Caco-2 (cell line): Measurements from ENCODE around the gene TRIM16. TPM values are rescaled to one million over a fixed set of nuclear protein-coding genes. Genes with fewer than 3 reads are reported as not detected.
"Not testable (repeated sequence)": the region's sequence is repeated elsewhere in the genome, so short reads cannot be mapped to it uniquely, and the experiment has no call there.

Experiments
- BruUV-seq: library from RNA; stranded (reverse); fragments of 400-500 nt; replicated peaks from 2 replicates; lab custom pipeline; 2021; lab: Mats Ljungman, UMichigan
- CTCF ChIA-PET: fragments of 300-600 bp; sonication (Branson Sonifier 250); formaldehyde crosslinking; loops from one replicate; lab custom pipeline; 2022; ENCODE audit warnings: antibody characterized with exemption; lab: Charles Lee
- POLR2A ChIA-PET: fragments of 300-600 bp; sonication (Branson Sonifier 250); formaldehyde crosslinking; loops from one replicate; lab custom pipeline; 2022; ENCODE audit warnings: antibody characterized with exemption; lab: Charles Lee
- DNase-seq, 2 experiments: peaks; one replicate each; pipeline versions ENCODE4 v3.0.0 to v3.0.0-alpha.2; 2020 to 2022
- H3K27me3 ChIP-seq: replicated peaks from 2 replicates; pipeline ENCODE4 v1.6.0; 2011; ENCODE audit warnings: low read length; ENCODE audit not compliant: control insufficient read depth, insufficient read depth
- H3K36me3 ChIP-seq: 2 replicates; pipeline ENCODE4 v1.5.1; 2011; ENCODE audit warnings: low read length; ENCODE audit not compliant: control insufficient read depth, insufficient read depth
- H3K4me1 ChIP-seq: fragments of 250-450 bp; sonication (Bioruptor Pico); 2 replicates; pipeline ENCODE4 v1.5.1; 2020; ENCODE audit warnings: mild to moderate bottlenecking
- H3K4me3 ChIP-seq: 2 replicates; pipeline ENCODE4 v1.5.1; 2011; ENCODE audit warnings: low read depth, mild to moderate bottlenecking, control low read depth, low read length
- H3K9me3 ChIP-seq: fragments of 250-450 bp; sonication (Bioruptor Pico); 2 replicates; pipeline ENCODE4 v1.5.1; 2020; ENCODE audit warnings: mild to moderate bottlenecking, moderate library complexity
- H3K27ac Mint-ChIP-seq: one replicate; pipeline ENCODE4 v1.8.0; 2022; ENCODE audit warnings: mixed read lengths; ENCODE audit not compliant: unreplicated experiment
- H3K27me3 Mint-ChIP-seq: one replicate; pipeline ENCODE4 v1.8.0; 2022; ENCODE audit warnings: mixed read lengths; ENCODE audit not compliant: insufficient read depth, unreplicated experiment
- H3K36me3 Mint-ChIP-seq: one replicate; pipeline ENCODE4 v1.8.0; 2022; ENCODE audit warnings: mild to moderate bottlenecking, mixed read lengths; ENCODE audit not compliant: insufficient read depth, unreplicated experiment
- H3K4me1 Mint-ChIP-seq: one replicate; pipeline ENCODE4 v1.8.0; 2022; ENCODE audit warnings: low read depth, mixed read lengths; ENCODE audit not compliant: unreplicated experiment
- H3K4me3 Mint-ChIP-seq: one replicate; pipeline ENCODE4 v1.8.0; 2022; ENCODE audit warnings: mild to moderate bottlenecking, moderate library complexity, mixed read lengths; ENCODE audit not compliant: unreplicated experiment
- H3K9me3 Mint-ChIP-seq: one replicate; pipeline ENCODE4 v1.8.0; 2022; ENCODE audit warnings: mixed read lengths; ENCODE audit not compliant: unreplicated experiment
- intact Hi-C: fragments of 100-400 bp; cut with micrococcal nuclease; formaldehyde crosslinking; loops from one replicate; pipeline ENCODE4 v1.10.0; 2022; ENCODE audit not compliant: unreplicated experiment
- total RNA-seq: library from RNA; stranded (reverse); gene quantifications from 2 replicates; pipeline ENCODE4 v1.2.3, GENCODE V29; 2022
- TF ChIP-seq, protein P1 (sequence below), 2 experiments: fragments of 200-600 bp in 1 of 2; IDR thresholded peaks; 1 replicate in 1 of 2; 2 replicates in 1 of 2; pipeline versions ENCODE4 v1.5.1 to v1.8.0; 2011 to 2022; ENCODE audit warnings: antibody characterized with exemption in 1 of 2, control low read depth in 1 of 2, inconsistent platforms in 1 of 2, low read depth in 1 of 2, low read length in 1 of 2, mild to moderate bottlenecking in 1 of 2, moderate library complexity in 1 of 2; ENCODE audit not compliant: insufficient read depth in 1 of 2, severe bottlenecking in 1 of 2, unreplicated experiment in 1 of 2

Gene TRIM16
- total RNA-seq, 1 experiment from 2014 or later, result 12.4 TPM

DNA sequence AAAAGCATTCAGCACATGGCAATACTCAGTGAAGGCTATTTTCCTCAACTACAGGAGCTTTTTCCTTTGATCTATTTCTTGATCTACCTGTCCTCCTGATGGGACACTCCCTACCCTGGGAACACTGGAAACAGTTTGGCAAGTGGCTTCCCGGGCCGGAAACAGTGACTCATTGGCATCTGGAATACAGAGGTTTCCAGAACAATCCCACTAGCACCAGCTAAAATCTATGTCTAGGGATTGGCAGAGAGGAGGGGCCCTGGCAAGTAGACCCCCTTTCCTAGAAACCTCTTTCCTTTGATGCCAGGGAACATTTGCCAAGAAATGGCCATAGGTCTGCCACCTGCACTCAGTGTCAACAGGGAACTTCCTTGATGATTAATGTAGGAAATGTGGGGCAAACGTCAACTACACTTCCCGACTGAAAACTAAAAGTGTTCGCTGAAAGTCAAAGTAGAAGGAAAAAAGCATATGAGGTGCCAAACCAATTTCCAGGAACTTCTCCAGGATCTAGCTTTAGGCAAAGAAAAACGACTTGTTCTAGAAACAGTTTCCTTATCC lies 34.2 kb downstream of the TRIM16 start:
- Histone ChIP-seq H3K4me1 (peaks cover 10% of the 10 kb centered on the region), H3K9me3 (no peaks in the 10 kb centered on the region), H3K27me3 (no peaks in the 10 kb centered on the region), H3K4me3 (peak overlapping the region; percentile 14), H3K36me3 (no peaks in the 10 kb centered on the region)
- ChIA-PET CTCF (no interaction called here), POLR2A (no interaction called here)
- Mint-ChIP-seq H3K36me3 (no peaks in the 10 kb centered on the region), H3K27me3 (no peaks in the 10 kb centered on the region), H3K4me3 (peak overlapping the region; percentile 78), H3K27ac (no peak overlapping the region), H3K9me3 (no peaks in the 10 kb centered on the region), H3K4me1 (peaks cover 19% of the 10 kb centered on the region)
- TF ChIP-seq, protein P1, sequence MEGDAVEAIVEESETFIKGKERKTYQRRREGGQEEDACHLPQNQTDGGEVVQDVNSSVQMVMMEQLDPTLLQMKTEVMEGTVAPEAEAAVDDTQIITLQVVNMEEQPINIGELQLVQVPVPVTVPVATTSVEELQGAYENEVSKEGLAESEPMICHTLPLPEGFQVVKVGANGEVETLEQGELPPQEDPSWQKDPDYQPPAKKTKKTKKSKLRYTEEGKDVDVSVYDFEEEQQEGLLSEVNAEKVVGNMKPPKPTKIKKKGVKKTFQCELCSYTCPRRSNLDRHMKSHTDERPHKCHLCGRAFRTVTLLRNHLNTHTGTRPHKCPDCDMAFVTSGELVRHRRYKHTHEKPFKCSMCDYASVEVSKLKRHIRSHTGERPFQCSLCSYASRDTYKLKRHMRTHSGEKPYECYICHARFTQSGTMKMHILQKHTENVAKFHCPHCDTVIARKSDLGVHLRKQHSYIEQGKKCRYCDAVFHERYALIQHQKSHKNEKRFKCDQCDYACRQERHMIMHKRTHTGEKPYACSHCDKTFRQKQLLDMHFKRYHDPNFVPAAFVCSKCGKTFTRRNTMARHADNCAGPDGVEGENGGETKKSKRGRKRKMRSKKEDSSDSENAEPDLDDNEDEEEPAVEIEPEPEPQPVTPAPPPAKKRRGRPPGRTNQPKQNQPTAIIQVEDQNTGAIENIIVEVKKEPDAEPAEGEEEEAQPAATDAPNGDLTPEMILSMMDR (IDR thresholded peaks at IDR 0.05; ENCODE audit: insufficient read depth in 1 of 2, low read depth in 1 of 2, low read length in 1 of 2, severe bottlenecking in 1 of 2, unreplicated experiment in 1 of 2), result no peak
- DNase-seq, result no peak
- BruUV-seq, result no TSS peak
- intact Hi-C loops, result no loop called here

DNA sequence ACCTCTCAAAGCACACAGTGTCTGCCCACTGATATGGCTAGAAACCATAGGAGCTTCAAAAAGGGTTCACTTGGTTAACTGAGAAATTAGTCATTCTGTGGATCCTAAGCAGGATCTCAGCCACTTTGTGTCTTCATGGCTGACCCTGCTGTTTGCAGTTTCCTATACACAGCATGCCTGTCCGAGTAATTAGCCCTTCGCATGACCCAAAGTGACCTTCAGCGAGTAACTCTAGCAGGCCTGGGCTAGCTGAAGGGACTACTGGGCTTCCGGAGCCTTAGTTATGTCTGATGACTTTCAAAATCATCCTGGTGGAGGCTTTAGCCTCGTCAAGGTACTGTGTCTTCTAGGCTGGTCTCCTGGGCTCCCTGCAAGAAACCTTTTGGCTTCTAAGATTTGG lies 35.7 kb downstream of the TRIM16 start:
- Mint-ChIP-seq H3K27me3 (no peaks in the 10 kb centered on the region), H3K4me1 (peaks cover 13% of the 10 kb centered on the region), H3K4me3 (peak overlapping the region; percentile 21), H3K36me3 (no peaks in the 10 kb centered on the region), H3K9me3 (no peaks in the 10 kb centered on the region), H3K27ac (no peak overlapping the region)
- BruUV-seq, result no TSS peak
- no peak for DNase-seq
- Histone ChIP-seq H3K9me3 (no peaks in the 10 kb centered on the region), H3K27me3 (no peaks in the 10 kb centered on the region), H3K4me3 (no peak overlapping the region), H3K4me1 (no peaks in the 10 kb centered on the region; the same call in 1 of the 2 replicates), H3K36me3 (no peaks in the 10 kb centered on the region)
- intact Hi-C loops, result no loop called here
- TF ChIP-seq, protein P1 (IDR thresholded peaks at IDR 0.05; ENCODE audit: insufficient read depth in 1 of 2, low read depth in 1 of 2, low read length in 1 of 2, severe bottlenecking in 1 of 2, unreplicated experiment in 1 of 2), result no peak
- ChIA-PET POLR2A (no interaction called here), CTCF (no interaction called here)

DNA sequence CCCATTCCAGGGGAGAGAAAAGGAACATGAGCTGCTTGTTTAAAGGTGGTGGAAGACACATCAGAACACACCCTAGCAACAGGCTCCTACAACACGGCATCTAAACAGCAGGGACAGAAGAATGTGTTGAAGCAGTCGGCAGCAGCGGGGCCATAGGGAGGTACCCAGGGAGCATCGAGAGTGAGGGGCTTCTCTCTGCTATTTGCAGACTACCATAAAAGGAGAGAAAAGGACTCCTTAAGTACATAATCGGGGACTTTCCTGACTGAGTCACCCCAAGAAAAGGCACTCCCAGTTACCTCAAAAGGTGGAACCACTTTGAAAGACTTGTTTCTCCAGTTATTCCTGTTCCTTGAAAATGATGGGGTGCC lies 38.2 kb downstream of the TRIM16 start:
- H3K36me3 Mint-ChIP-seq, H3K9me3 ChIP-seq, H3K27me3 Mint-ChIP-seq, H3K9me3 Mint-ChIP-seq, intact Hi-C loops, H3K4me1 Mint-ChIP-seq, BruUV-seq, H3K27me3 ChIP-seq, H3K4me1 ChIP-seq, H3K36me3 ChIP-seq, CTCF ChIA-PET, H3K4me3 ChIP-seq: not testable (repeated sequence)
- Mint-ChIP-seq H3K27ac (peak overlapping the region; percentile 97), H3K4me3 (peak overlapping the region; percentile 45)
- peak; percentile 43 to 51 for DNase-seq
- POLR2A ChIA-PET, result interaction anchor here (0.6 kb wide), 1 partner anchor 26 kb away, joined by 3 read pairs; no protein-coding TSS in a partner anchor

DNA sequence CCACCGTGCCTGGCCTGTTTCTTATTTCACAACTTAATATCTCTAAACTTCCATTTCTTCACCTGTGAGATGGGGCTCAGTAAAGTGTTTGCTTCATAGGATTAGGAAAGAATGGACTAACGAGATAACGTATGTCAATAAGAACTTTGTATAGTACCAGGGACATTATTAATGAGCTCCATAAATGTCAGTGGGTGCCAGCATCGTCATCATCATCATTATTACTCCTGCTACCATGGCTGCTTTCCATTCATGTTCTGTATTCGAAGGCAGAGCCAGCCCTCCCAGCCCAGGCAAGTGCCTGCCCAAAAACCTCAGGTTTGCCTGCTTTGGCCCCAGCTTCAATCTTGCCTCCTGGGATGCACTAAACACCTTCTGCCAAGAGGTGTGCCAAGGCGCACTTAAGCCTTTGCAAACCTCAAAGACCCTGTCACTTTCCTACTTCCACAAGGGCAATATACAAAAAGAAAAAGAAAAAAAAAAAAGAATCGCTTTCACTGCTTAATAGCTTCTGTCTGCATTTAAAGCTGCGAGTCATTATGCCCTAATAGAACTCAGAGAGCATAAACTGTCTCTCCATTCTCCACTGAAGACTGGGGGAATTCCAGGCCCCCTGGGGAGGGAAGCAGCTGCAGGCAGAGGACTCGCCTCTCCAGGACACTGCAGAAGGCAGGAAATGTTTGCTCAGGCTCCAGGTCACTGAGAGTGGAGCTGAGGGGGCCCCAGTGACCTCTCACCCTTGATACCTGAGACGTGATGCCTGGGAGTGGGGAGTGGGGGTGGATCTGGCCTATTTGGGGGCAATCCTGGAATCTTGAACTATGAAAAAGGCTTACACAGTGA lies 38.8 kb downstream of the TRIM16 start:
- H3K4me1 Mint-ChIP-seq, H3K9me3 Mint-ChIP-seq, H3K27me3 Mint-ChIP-seq, H3K4me3 ChIP-seq, CTCF ChIA-PET, BruUV-seq, H3K9me3 ChIP-seq, H3K27me3 ChIP-seq, H3K36me3 Mint-ChIP-seq, intact Hi-C loops, H3K36me3 ChIP-seq, H3K4me1 ChIP-seq: not testable (repeated sequence)
- POLR2A ChIA-PET, result interaction anchor here (0.6 kb wide), 1 partner anchor 25 kb away, joined by 3 read pairs; no protein-coding TSS in a partner anchor
- peak overlapping the region; percentile 45 for H3K4me3 Mint-ChIP-seq
- peak overlapping the region; percentile 97 for H3K27ac Mint-ChIP-seq
- peak; percentile 52 to 71 for DNase-seq

DNA sequence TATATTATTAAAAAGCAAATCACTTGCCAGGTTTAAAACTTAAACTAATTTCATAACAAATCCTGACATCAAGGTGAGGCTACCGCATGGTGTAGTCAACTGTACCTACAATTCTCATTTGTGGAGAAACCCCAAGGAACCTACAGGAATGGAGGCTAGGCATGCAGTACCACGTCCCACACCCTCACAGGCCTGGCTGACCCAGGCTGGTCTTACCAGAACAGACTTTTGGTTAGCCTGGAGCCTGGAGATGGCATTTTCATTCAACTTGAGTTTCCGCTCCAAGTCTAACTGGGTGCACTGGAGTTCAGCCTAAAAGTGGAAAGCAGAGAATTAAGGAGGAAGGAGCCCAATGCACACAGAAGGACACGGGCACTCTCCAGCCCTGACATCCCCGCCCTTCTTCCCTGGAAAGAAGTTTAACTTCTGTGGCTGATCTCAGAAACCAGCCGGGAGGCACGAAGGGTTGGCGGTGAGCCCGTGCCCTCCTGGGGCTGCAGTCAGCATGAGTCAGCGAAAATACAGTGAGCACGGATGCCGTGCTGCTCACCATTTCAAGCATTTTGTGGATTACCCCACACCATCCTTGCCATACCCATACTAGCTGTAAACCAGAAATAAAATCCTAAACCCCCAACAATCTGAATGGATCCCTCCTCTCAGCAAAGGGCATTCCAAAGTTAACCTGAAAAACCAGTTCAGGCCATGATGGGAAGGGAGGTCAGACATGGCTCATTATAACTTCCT lies 41.4 kb downstream of the TRIM16 start:
- DNase-seq, H3K9me3 ChIP-seq, intact Hi-C loops, H3K36me3 Mint-ChIP-seq, H3K27me3 ChIP-seq, BruUV-seq, H3K36me3 ChIP-seq, H3K4me3 Mint-ChIP-seq, CTCF ChIA-PET, H3K4me1 ChIP-seq, H3K4me1 Mint-ChIP-seq, POLR2A ChIA-PET, H3K27me3 Mint-ChIP-seq, H3K9me3 Mint-ChIP-seq, H3K27ac Mint-ChIP-seq, H3K4me3 ChIP-seq: not testable (repeated sequence)
